BJ (cell line): ENCODE results near the gene LMBR1L. TPM values are rescaled to one million over a fixed set of nuclear protein-coding genes. Genes with fewer than 3 reads are reported as not detected.

Experiments
- CTCF ChIA-PET: fragments of 350-600 bp; formaldehyde crosslinking; extraction: SDS; loops from one replicate; lab custom pipeline; 2021; ENCODE audit warnings: antibody characterized with exemption, inconsistent platforms; lab: Yijun Ruan, JAX
- POLR2A ChIA-PET: fragments of 300-600 bp; sonication (Branson Sonifier 250); formaldehyde crosslinking; extraction: SDS; loops from one replicate; lab custom pipeline; 2021; ENCODE audit warnings: antibody characterized with exemption; lab: Charles Lee
- DNase-seq: peaks from one replicate; pipeline ENCODE4 v3.0.0-alpha.2; 2011; ENCODE audit warnings: low read depth
- H3K27me3 ChIP-seq: 2 replicates; pipeline ENCODE4 v1.6.0; 2011; ENCODE audit warnings: low read length; ENCODE audit not compliant: control insufficient read depth, insufficient read depth
- H3K36me3 ChIP-seq: 2 replicates; pipeline ENCODE4 v1.5.1; 2011; ENCODE audit warnings: low read length; ENCODE audit not compliant: control insufficient read depth, insufficient read depth
- H3K4me3 ChIP-seq: 2 replicates; pipeline ENCODE4 v1.5.1; 2011; ENCODE audit warnings: low read depth, mild to moderate bottlenecking, control low read depth, low read length
- polyA plus RNA-seq: library from polyadenylated mRNA; depleted of rRNA; stranded (reverse); fragments of >200 nt; gene quantifications from 2 replicates; pipeline ENCODE4 v1.2.3, GENCODE V29; 2011
- TF ChIP-seq, protein P1 (sequence below): IDR thresholded peaks from 2 replicates; pipeline ENCODE4 v1.5.1; 2011; ENCODE audit warnings: low read depth, mild to moderate bottlenecking, control low read depth, inconsistent platforms, low read length, moderate library complexity; ENCODE audit not compliant: insufficient read depth

LMBR1L gene
- polyA plus RNA-seq, 1 experiment: 63.1 TPM

DNA sequence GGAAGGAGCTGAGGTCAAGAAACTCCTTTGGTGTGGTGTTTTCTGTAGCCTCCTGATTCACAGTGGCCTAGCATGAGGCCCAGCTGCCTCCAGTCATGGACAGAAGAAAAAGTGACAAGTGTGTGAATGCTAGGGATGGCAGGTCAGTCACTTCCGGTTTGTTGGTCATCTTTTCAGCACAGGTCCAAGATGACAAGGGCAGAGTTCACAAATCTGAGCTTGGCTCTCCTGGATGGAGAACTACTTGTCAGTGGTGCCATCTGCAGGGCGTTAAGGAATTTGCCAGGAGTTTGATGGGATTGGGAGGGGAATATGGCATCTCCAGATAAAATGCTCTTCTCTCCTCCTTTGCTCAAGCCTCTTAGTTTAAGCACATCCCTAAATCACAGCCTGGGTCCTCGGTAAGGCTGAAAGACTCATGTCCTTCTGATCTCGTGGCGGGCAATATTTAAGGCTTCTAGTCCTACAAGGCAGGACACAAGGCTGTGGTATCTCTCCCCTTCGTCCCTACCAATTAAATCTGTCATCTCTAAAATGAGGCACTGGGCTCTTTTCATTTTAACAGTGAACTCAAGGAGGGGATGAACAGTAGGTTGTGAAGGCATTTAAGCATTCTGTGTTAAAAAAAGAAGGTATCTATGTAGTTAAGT is 10.5 kb upstream of the LMBR1L start:
- Histone ChIP-seq H3K27me3 (no peaks in the 10 kb centered on the region), H3K36me3 (no peaks in the 10 kb centered on the region), H3K4me3 (no peak overlapping the region)
- CTCF ChIA-PET: interaction anchor here (0.6 to 3.8 kb wide), 20 partner anchors 9 to 114 kb away, joined by 3 to 59 read pairs (median 6); partner anchors contain the start of genes DHH, LMBR1L, RHEBL1 and TUBA1A
- TF ChIP-seq, protein P1, sequence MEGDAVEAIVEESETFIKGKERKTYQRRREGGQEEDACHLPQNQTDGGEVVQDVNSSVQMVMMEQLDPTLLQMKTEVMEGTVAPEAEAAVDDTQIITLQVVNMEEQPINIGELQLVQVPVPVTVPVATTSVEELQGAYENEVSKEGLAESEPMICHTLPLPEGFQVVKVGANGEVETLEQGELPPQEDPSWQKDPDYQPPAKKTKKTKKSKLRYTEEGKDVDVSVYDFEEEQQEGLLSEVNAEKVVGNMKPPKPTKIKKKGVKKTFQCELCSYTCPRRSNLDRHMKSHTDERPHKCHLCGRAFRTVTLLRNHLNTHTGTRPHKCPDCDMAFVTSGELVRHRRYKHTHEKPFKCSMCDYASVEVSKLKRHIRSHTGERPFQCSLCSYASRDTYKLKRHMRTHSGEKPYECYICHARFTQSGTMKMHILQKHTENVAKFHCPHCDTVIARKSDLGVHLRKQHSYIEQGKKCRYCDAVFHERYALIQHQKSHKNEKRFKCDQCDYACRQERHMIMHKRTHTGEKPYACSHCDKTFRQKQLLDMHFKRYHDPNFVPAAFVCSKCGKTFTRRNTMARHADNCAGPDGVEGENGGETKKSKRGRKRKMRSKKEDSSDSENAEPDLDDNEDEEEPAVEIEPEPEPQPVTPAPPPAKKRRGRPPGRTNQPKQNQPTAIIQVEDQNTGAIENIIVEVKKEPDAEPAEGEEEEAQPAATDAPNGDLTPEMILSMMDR: peak; percentile 77
- POLR2A ChIA-PET: interaction anchor here (0.6 to 0.7 kb wide), 2 partner anchors 8 to 10 kb away, joined by 3 to 4 read pairs; partner anchors contain the start of gene LMBR1L
- no peak for DNase-seq

- TF ChIP-seq, protein P1: no peak
- H3K4me3 ChIP-seq: peak overlapping the region; percentile 25
- H3K36me3 ChIP-seq: peaks cover 5% of the 10 kb centered on the region
- ChIA-PET POLR2A (interaction anchor here (0.6 to 1.9 kb wide), 4 partner anchors 10 to 90 kb away, joined by 3 to 13 read pairs (median 4); partner anchors contain the start of gene TUBA1B), CTCF (interaction anchor here (0.6 to 6.7 kb wide), 11 partner anchors 9 to 248 kb away, joined by 3 to 62 read pairs (median 13); partner anchors contain the start of genes DHH and TUBA1B)
- H3K27me3 ChIP-seq: no peaks in the 10 kb centered on the region
- DNase-seq: no peak
Measured at GRCh38 chr12:49111206-49111605, 559 bp upstream of the LMBR1L start.

DNA sequence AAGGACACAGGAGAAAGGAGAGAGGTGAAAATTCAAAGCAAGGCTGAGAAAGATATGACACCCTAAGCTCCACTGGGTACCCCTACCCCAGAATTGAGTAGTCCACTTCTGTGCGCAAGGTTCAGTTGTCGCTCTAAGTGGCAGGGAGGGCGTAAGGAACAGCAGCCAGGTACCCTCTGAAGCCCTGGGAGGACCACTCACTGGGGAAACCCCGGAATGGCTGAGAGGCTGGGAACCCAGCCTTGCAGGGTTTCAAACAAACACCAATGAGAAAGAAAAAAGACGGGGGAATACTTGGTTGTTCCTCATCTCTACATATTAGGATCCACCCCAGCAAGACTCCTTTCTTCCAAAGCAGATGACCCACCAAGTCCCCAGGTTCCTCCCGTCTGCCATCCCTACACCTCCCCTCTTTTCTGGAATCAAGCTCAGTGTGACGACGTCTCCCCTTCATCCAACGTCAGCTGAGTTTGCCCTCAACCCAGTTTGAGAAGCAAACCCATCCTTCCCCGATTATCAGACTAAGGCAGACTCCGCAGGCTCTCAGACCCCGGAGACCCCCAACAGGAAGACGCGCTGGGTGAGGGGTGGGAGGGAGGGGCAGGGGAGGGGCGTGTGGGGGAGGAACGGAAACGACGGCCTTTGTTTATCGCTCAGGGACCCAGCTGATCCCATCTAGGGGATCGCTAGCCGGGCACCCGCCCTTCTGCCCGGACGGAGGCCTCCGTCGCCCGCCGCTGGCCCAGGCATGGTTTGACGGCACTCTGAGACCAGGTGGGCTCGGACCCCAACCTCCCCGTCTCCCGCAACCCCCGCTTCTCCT is 795 bp downstream of the LMBR1L start:
- H3K27me3 ChIP-seq: no peaks in the 10 kb centered on the region
- TF ChIP-seq, protein P1: no peak
- POLR2A ChIA-PET: interaction anchor here (1.0 to 1.9 kb wide), 2 partner anchors 21 to 92 kb away, joined by 3 to 13 read pairs; partner anchors contain the start of gene TUBA1B
- peak overlapping the region; percentile 79 for H3K4me3 ChIP-seq
- CTCF ChIA-PET: interaction anchor here (1.1 to 6.7 kb wide), 11 partner anchors 9 to 257 kb away, joined by 4 to 62 read pairs (median 13); partner anchors contain the start of genes DHH and TUBA1B
- no peak for DNase-seq
- peaks cover 13% of the 10 kb centered on the region for H3K36me3 ChIP-seq

- POLR2A ChIA-PET: no interaction called here
- CTCF ChIA-PET: interaction anchor here (1.1 to 6.7 kb wide), 10 partner anchors 8 to 256 kb away, joined by 3 to 62 read pairs (median 16); partner anchors contain the start of genes DHH and TUBA1B
Measured at GRCh38 chr12:49108958-49109404, 1.7 kb downstream of the LMBR1L start.

More at GRCh38 chr12:49108958-49109404, 1.7 kb downstream of the LMBR1L start:
- TF ChIP-seq, protein P1: no peak
- no peak for DNase-seq
- Histone ChIP-seq H3K27me3 (no peaks in the 10 kb centered on the region), H3K4me3 (peak overlapping the region; percentile 79), H3K36me3 (peaks cover 18% of the 10 kb centered on the region)
